PFSK-1 (cell line): ENCODE data around the gene CXorf38.

ENCODE experiments used
- FOXP2 ChIP-seq: optimal IDR thresholded peaks from 2 replicates; pipeline ENCODE3; 2011; ENCODE audit warnings: borderline replicate concordance, control low read depth, inconsistent platforms; ENCODE audit not compliant: insufficient read depth; ENCODE audit errors: extremely low read length, extremely low read depth
- POLR2AphosphoS5 ChIP-seq: IDR thresholded peaks from 2 replicates; pipeline ENCODE4 v1.6.1; 2012; ENCODE audit warnings: low read depth, mild to moderate bottlenecking, control low read depth, low read length, moderate library complexity
- REST ChIP-seq, 2 experiments: IDR thresholded peaks; 2 replicates each; pipeline versions ENCODE4 v1.6.1 to v1.8.0; 2011 to 2012; ENCODE audit warnings: low read depth in 2 of 2, low read length in 2 of 2, control low read depth in 1 of 2, inconsistent platforms in 1 of 2, mild to moderate bottlenecking in 1 of 2, moderate library complexity in 1 of 2; ENCODE audit not compliant: insufficient read depth in 1 of 2
- SIN3A ChIP-seq: IDR thresholded peaks from 2 replicates; pipeline ENCODE4 v1.6.1; 2012; ENCODE audit warnings: mild to moderate bottlenecking, low read length, moderate library complexity, borderline replicate concordance; ENCODE audit not compliant: insufficient read depth
- TAF1 ChIP-seq: IDR thresholded peaks from 2 replicates; pipeline ENCODE4 v1.6.1; 2012; ENCODE audit warnings: low read length, control low read depth, borderline replicate concordance; ENCODE audit not compliant: insufficient read depth

Gene CXorf38

GRCh38 chrX:40684092-40684491, 36.7 kb upstream of the CXorf38 start:
- TF ChIP-seq FOXP2 (no peak), TAF1 (no peak), REST (IDR thresholded peaks at IDR 0.05; ENCODE audit: insufficient read depth in 1 of 2, low read depth in 2 of 2, low read length in 2 of 2) (no peak), SIN3A (no peak), POLR2AphosphoS5 (no peak)

GRCh38 chrX:40683245-40683644, 35.9 kb upstream of the CXorf38 start:
- TF ChIP-seq REST (IDR thresholded peaks at IDR 0.05; ENCODE audit: insufficient read depth in 1 of 2, low read depth in 2 of 2, low read length in 2 of 2) (no peak), TAF1 (no peak), POLR2AphosphoS5 (no peak), FOXP2 (no peak), SIN3A (no peak)

GRCh38 chrX:40671126-40671525, 23.8 kb upstream of the CXorf38 start:
- TF ChIP-seq FOXP2 (no peak), REST (IDR thresholded peaks at IDR 0.05; ENCODE audit: insufficient read depth in 1 of 2, low read depth in 2 of 2, low read length in 2 of 2) (no peak), SIN3A (no peak), POLR2AphosphoS5 (no peak)

GRCh38 chrX:40663880-40664630, 16.7 kb upstream of the CXorf38 start:
- TF ChIP-seq SIN3A (no peak), TAF1 (no peak), POLR2AphosphoS5 (no peak), FOXP2 (no peak), REST (IDR thresholded peaks at IDR 0.05; ENCODE audit: insufficient read depth in 1 of 2, low read depth in 2 of 2, low read length in 2 of 2) (no peak)

GRCh38 chrX:40663078-40663740, 15.8 kb upstream of the CXorf38 start:
- TF ChIP-seq SIN3A (no peak), REST (IDR thresholded peaks at IDR 0.05; ENCODE audit: insufficient read depth in 1 of 2, low read depth in 2 of 2, low read length in 2 of 2) (no peak), POLR2AphosphoS5 (no peak), FOXP2 (no peak), TAF1 (no peak)
